Measurements from ENCODE around the gene SLC6A18.

Gene SLC6A18

DNA sequence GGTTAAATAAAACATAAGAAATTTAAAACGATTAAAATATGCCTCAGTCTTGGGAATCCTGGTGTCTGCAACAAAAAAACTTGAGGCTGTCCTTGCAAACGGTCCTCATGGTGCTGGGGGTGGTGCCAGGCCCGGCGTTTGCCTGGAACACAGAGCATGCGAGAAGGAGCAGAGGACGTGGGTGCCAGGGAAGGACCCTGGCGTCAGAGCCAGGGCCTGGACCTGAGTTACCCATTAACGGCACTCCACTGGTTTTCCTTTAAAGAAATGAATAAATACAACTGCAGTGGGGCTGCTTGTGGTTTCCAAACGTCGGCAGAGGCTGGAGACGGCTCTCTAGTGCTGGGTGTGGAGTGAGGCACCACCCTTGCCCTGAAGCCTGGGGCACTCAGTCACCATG, at the start of gene SLC6A18:
SLC6A18 (plus strand) TSS at position 301 of the 400 bp plus-strand sequence; CDS start at position 398, 97 bp downstream.
- H3K4me3 ChIP-seq (ENCODE audit: low read depth, low read length), result no peak within 1 kb of the TSS
- no peaks in the 10 kb centered on the region for H3K36me3 ChIP-seq (replicated peaks)
- TF ChIP-seq CTCF (IDR thresholded peaks at IDR 0.05; ENCODE audit: low read depth, low read length, missing control alignments), result no peak
- DNase-seq, result no peak
- H3K27me3 ChIP-seq (replicated peaks), result no peaks in the 10 kb centered on the region
- H3K27ac ChIP-seq, result no peak within 1 kb of the TSS
- in situ Hi-C loops (cut with HindIII; ENCODE audit: low pct_ligation_motif_present, low sequenced_read_pairs), result no loop called here

DNA sequence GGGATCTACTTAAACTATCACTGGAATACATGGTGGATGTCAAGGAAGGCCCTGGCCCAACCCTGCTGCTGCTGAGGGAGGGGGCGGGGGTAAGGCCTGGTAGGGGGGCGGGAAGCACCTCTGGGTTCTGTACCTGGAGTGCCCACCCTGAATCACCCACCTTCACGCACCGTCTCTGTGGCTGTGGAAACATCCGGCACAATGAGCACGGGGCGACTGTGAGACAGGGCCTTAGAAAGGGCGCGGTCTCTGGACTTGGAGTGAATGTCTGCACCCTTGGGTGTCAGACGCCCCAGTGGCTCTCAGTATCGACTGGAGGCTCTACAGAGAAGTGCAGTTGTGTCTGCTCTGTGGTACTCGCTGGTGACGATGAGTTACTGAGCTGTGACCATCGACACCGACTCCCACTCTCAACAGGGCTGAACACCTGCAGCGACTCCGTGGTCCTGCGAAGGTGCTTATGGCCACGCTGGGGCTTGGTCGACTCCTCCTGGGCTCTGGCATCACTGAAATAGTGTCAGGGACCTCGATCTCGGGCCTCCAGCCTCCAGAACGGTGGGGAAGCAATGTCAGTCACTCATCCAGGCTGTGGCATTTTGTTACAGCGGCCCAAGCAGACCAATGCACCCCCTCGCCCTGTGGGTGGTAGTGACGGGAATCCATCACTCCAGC, 49.2 kb upstream of the SLC6A18 start:
- H3K4me3 ChIP-seq (ENCODE audit: low read depth, low read length), result no peak overlapping the region
- DNase-seq, result no peak
- in situ Hi-C loops (cut with HindIII; ENCODE audit: low pct_ligation_motif_present, low sequenced_read_pairs), result no loop called here
- no peaks in the 10 kb centered on the region for H3K27me3 ChIP-seq (replicated peaks)
- no peak overlapping the region for H3K27ac ChIP-seq
- TF ChIP-seq CTCF (IDR thresholded peaks at IDR 0.05; ENCODE audit: low read depth, low read length, missing control alignments), result no peak
- H3K36me3 ChIP-seq (replicated peaks), result no peaks in the 10 kb centered on the region

DNA sequence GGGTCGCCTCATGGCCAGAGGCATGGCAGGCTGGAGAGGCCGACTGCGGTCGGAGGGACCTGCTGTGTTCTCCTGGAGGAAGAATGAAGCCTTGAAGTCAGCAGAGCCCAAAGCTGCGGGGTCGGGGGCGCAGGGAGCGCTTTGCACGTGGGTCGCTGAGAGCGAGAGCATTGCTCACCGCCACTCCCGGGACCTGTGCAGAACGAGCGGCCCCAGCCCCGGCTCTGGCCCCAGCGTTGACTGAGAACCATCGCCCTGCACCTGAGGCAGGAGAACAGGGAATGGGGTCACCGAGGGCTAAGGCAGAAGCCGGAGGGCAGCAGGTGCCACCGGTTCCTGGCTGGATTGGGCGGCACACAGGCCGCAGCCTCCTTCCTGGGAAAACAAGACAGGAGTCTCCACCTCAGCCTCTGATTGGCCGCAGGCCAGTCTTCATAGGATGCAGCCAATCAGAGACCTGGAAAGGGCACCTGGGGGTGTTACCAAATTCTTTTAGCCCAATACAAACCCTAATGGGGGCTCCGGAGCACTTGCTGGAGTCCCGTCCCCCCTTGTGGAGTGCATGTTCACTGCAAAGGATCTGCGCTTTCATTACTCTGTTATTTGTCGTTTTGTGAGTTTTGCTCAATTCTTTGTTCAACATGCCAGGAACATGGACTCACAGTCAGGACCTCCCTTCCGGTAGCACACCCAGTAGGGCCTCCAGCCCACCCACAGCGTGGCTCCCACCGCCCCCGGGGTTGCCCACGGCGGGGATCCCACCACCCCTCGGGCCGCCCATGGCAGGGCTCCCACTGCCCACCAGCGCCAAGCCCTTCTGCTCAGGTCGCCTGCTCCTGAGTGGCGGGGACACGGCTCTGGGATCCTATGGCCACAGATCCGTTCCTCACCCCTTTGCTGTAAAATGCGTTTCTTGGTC, 48.4 kb upstream of the SLC6A18 start:
- H3K4me3 ChIP-seq (ENCODE audit: low read depth, low read length), result no peak overlapping the region
- TF ChIP-seq CTCF (IDR thresholded peaks at IDR 0.05; ENCODE audit: low read depth, low read length, missing control alignments), result no peak
- in situ Hi-C loops (cut with HindIII; ENCODE audit: low pct_ligation_motif_present, low sequenced_read_pairs), result no loop called here
- no peaks in the 10 kb centered on the region for H3K36me3 ChIP-seq (replicated peaks)
- H3K27ac ChIP-seq, result no peak overlapping the region
- DNase-seq, result no peak
- no peaks in the 10 kb centered on the region for H3K27me3 ChIP-seq (replicated peaks)

DNA sequence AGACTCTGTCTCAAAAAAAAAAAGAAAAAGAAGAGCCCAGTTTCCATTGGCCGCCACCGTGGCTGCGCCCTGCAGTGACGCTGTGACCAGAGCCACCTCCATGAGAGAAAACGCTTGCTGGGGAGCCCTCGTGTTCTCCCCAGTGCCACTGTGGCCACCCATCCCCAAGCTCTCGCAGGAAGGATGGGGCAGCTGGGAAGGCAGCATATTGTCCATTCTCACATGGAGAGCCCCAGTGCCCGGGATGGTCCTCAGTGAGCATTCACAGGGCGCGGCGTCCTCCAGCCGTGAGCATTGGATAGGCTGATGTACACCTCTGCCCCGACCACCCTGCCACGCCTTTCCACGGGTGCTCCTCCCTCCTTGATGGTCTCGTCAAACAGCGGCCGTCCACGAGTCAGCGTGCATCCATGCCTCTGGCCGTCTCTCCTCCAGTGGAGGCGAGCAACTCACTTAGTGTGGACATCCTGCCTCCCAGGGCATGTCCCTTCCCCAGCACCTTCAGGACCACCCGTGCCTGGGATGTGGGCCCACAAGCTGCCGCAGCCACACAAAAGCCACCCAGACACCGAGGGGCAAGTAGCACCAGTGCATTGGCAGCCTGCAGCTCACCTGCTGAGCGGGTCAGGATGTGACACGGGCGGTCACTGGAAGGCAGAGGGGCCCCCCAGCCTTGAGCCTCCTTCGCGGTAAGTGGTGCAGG, 47.2 kb upstream of the SLC6A18 start:
- H3K27me3 ChIP-seq (replicated peaks), result no peaks in the 10 kb centered on the region
- no peak overlapping the region for H3K27ac ChIP-seq
- no peak for TF ChIP-seq CTCF (IDR thresholded peaks at IDR 0.05; ENCODE audit: low read depth, low read length, missing control alignments)
- in situ Hi-C loops (cut with HindIII; ENCODE audit: low pct_ligation_motif_present, low sequenced_read_pairs), result no loop called here
- DNase-seq, result no peak
- no peak overlapping the region for H3K4me3 ChIP-seq (ENCODE audit: low read depth, low read length)
- H3K36me3 ChIP-seq (replicated peaks), result no peaks in the 10 kb centered on the region

DNA sequence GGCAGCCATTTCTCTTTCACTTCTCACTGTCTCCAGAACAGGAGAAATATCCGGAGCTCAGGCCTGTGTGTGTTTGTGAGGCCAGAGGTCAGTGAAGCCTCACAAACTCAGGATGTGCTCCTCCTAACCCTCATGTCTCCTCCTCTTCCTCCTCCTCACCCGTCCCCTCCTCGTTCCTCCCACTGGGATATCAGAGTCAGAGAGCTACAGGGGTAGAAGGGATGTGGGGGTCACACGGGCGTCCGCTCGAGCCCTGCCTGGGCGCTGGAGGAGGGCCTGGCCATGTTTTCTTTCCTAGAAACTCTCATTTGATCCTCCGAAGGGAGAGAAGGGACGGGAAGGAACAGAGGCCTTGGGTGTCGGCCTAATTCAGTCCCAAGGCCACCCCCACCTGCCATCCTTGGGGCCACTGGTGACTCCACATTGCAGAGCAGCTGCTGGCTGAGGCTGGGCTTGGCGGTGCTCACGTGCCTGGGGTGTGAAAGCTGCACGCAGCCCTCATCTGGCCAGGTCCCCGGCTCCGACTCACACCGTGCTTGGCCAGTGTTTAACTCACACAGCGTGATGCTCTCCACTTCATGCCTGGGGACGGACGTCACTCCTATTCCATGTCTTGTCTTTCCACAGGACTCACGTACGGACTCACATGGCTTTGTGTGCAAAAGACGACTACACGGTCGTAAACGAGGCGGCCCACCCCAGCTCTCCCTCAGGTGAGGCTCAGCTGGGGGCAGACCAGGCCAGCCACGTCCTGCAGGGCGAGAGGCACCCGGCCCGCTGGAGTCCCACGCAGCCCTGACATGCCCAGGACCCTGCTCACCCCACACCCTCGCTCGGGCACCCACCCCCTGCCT, 46.4 kb upstream of the SLC6A18 start:
- in situ Hi-C loops (cut with HindIII; ENCODE audit: low pct_ligation_motif_present, low sequenced_read_pairs), result no loop called here
- Histone ChIP-seq H3K27ac (no peak overlapping the region), H3K36me3 (replicated peaks) (no peaks in the 10 kb centered on the region), H3K4me3 (ENCODE audit: low read depth, low read length) (no peak overlapping the region), H3K27me3 (replicated peaks) (no peaks in the 10 kb centered on the region)
- no peak for TF ChIP-seq CTCF (IDR thresholded peaks at IDR 0.05; ENCODE audit: low read depth, low read length, missing control alignments)
- DNase-seq, result no peak

Data from brain microvascular endothelial cell (primary cell).